ENCODE results near the gene PIK3R4. TPM values are rescaled to one million over a fixed set of nuclear protein-coding genes. Genes with fewer than 3 reads are reported as not detected.
A peak's percentile ranks its signal among the peaks of the same experiment; 100 is the strongest.

PIK3R4 gene
- polyA plus RNA-seq, 4 donors = 19.1 to 32.4 (median 28.3) TPM

GRCh38 chr3:130738241-130738640 lies 8.4 kb downstream of the PIK3R4 start:
- H3K36me3 ChIP-seq (ENCODE audit: control insufficient read depth in 3 of 3, insufficient read depth in 2 of 3, low read depth in 1 of 3, low read length in 3 of 3) = peaks cover 0 to 6% (median 6%) of the 10 kb centered on the region in 3 donors
- peaks cover 2 to 10% (median 3%) of the 10 kb centered on the region in 3 donors for H3K4me1 ChIP-seq (ENCODE audit: control insufficient read depth in 3 of 3, insufficient read depth in 2 of 3, low read depth in 1 of 3, low read length in 2 of 3)
- H3K9me3 ChIP-seq (ENCODE audit: control insufficient read depth in 2 of 2, insufficient read depth in 1 of 2, low read depth in 1 of 2, low read length in 1 of 2) = no peaks in the 10 kb centered on the region
- DNase-seq = no peak
- H3K27ac ChIP-seq (ENCODE audit: low read depth in 1 of 3, low read length in 2 of 3) = no peak overlapping the region
- no peaks in the 10 kb centered on the region for H3K27me3 ChIP-seq (ENCODE audit: control insufficient read depth in 3 of 3, insufficient read depth in 3 of 3, low read length in 3 of 3)
- H3K4me3 ChIP-seq (ENCODE audit: low read depth in 1 of 3, low read length in 3 of 3) = no peak overlapping the region
- WGBS, 3 donors = 89 to 96% (median 90%) methylated on average over 4 of the region's 4 CpGs
- no peak for FAIRE-seq

GRCh38 chr3:130737622-130738021 lies 9.0 kb downstream of the PIK3R4 start:
- FAIRE-seq = no peak
- Histone ChIP-seq H3K27ac (ENCODE audit: low read depth in 1 of 3, low read length in 2 of 3) (no peak overlapping the region), H3K36me3 (ENCODE audit: control insufficient read depth in 3 of 3, insufficient read depth in 2 of 3, low read depth in 1 of 3, low read length in 3 of 3) (peaks cover 0 to 6% (median 6%) of the 10 kb centered on the region in 3 donors), H3K27me3 (ENCODE audit: control insufficient read depth in 3 of 3, insufficient read depth in 3 of 3, low read length in 3 of 3) (no peaks in the 10 kb centered on the region), H3K9me3 (ENCODE audit: control insufficient read depth in 2 of 2, insufficient read depth in 1 of 2, low read depth in 1 of 2, low read length in 1 of 2) (no peaks in the 10 kb centered on the region), H3K4me3 (ENCODE audit: low read depth in 1 of 3, low read length in 3 of 3) (no peak overlapping the region), H3K4me1 (ENCODE audit: control insufficient read depth in 3 of 3, insufficient read depth in 2 of 3, low read depth in 1 of 3, low read length in 2 of 3) (peaks cover 2 to 10% (median 3%) of the 10 kb centered on the region in 3 donors)
- WGBS, 3 donors = 83 to 87% (median 87%) methylated on average over 2 of the region's 2 CpGs
- no peak for DNase-seq

- no peaks in the 10 kb centered on the region for H3K27me3 ChIP-seq (ENCODE audit: control insufficient read depth in 3 of 3, insufficient read depth in 3 of 3, low read length in 3 of 3)
- FAIRE-seq = no peak
- H3K4me1 ChIP-seq (ENCODE audit: control insufficient read depth in 3 of 3, insufficient read depth in 2 of 3, low read depth in 1 of 3, low read length in 2 of 3) = peaks cover 2 to 10% (median 3%) of the 10 kb centered on the region in 3 donors
- H3K4me3 ChIP-seq (ENCODE audit: low read depth in 1 of 3, low read length in 3 of 3) = no peak overlapping the region
- H3K27ac ChIP-seq (ENCODE audit: low read depth in 1 of 3, low read length in 2 of 3) = peak overlapping the region; percentile 32 to 52 (median 44)
- WGBS, 3 donors = 13 to 58% (median 35%) methylated on average over 8 of the region's 8 CpGs
- H3K9me3 ChIP-seq (ENCODE audit: control insufficient read depth in 2 of 2, insufficient read depth in 1 of 2, low read depth in 1 of 2, low read length in 1 of 2) = no peaks in the 10 kb centered on the region
- H3K36me3 ChIP-seq (ENCODE audit: control insufficient read depth in 3 of 3, insufficient read depth in 2 of 3, low read depth in 1 of 3, low read length in 3 of 3) = peaks cover 0 to 3% (median 3%) of the 10 kb centered on the region in 3 donors
- DNase-seq = peak; percentile 48 to 70
These were observed 13.3 kb downstream of the PIK3R4 start for GRCh38 chr3:130733236-130733875.

- 24 to 76% (median 47%) methylated on average over 2 of the region's 2 CpGs for WGBS, 3 donors
- Histone ChIP-seq H3K9me3 (ENCODE audit: control insufficient read depth in 2 of 2, insufficient read depth in 1 of 2, low read depth in 1 of 2, low read length in 1 of 2) (no peaks in the 10 kb centered on the region), H3K36me3 (ENCODE audit: control insufficient read depth in 3 of 3, insufficient read depth in 2 of 3, low read depth in 1 of 3, low read length in 3 of 3) (peaks cover 0 to 3% (median 3%) of the 10 kb centered on the region in 3 donors), H3K4me1 (ENCODE audit: control insufficient read depth in 3 of 3, insufficient read depth in 2 of 3, low read depth in 1 of 3, low read length in 2 of 3) (peaks cover 2 to 10% (median 3%) of the 10 kb centered on the region in 3 donors), H3K27ac (ENCODE audit: low read depth in 1 of 3, low read length in 2 of 3) (peak overlapping the region in 1 of 3 donors; percentile 32), H3K27me3 (ENCODE audit: control insufficient read depth in 3 of 3, insufficient read depth in 3 of 3, low read length in 3 of 3) (no peaks in the 10 kb centered on the region), H3K4me3 (ENCODE audit: low read depth in 1 of 3, low read length in 3 of 3) (no peak overlapping the region)
- DNase-seq = peak; percentile 44 to 66
- FAIRE-seq = no peak
These were observed 14.1 kb downstream of the PIK3R4 start for GRCh38 chr3:130732501-130732900.

GRCh38 chr3:130731817-130732216 lies 14.8 kb downstream of the PIK3R4 start:
- no peaks in the 10 kb centered on the region for H3K27me3 ChIP-seq (ENCODE audit: control insufficient read depth in 3 of 3, insufficient read depth in 3 of 3, low read length in 3 of 3)
- H3K4me1 ChIP-seq (ENCODE audit: control insufficient read depth in 3 of 3, insufficient read depth in 2 of 3, low read depth in 1 of 3, low read length in 2 of 3) = peaks cover 2 to 10% (median 3%) of the 10 kb centered on the region in 3 donors
- no peak overlapping the region for H3K27ac ChIP-seq (ENCODE audit: low read depth in 1 of 3, low read length in 2 of 3)
- 95 to 96% (median 95%) methylated on average over 6 of the region's 6 CpGs for WGBS, 3 donors
- H3K36me3 ChIP-seq (ENCODE audit: control insufficient read depth in 3 of 3, insufficient read depth in 2 of 3, low read depth in 1 of 3, low read length in 3 of 3) = peaks cover 0 to 3% (median 3%) of the 10 kb centered on the region in 3 donors
- FAIRE-seq (no peak), DNase-seq (no peak)
- H3K9me3 ChIP-seq (ENCODE audit: control insufficient read depth in 2 of 2, insufficient read depth in 1 of 2, low read depth in 1 of 2, low read length in 1 of 2) = no peaks in the 10 kb centered on the region
- H3K4me3 ChIP-seq (ENCODE audit: low read depth in 1 of 3, low read length in 3 of 3) = no peak overlapping the region

GRCh38 chr3:130729154-130729553 lies 17.5 kb downstream of the PIK3R4 start:
- FAIRE-seq (no peak), DNase-seq (peak in 1 of 2 donors; percentile 15)
- 38 to 41% (median 38%) methylated on average over 2 of the region's 2 CpGs for WGBS, 3 donors
- Histone ChIP-seq H3K9me3 (ENCODE audit: control insufficient read depth in 2 of 2, insufficient read depth in 1 of 2, low read depth in 1 of 2, low read length in 1 of 2) (no peaks in the 10 kb centered on the region), H3K27me3 (ENCODE audit: control insufficient read depth in 3 of 3, insufficient read depth in 3 of 3, low read length in 3 of 3) (no peaks in the 10 kb centered on the region), H3K27ac (ENCODE audit: low read depth in 1 of 3, low read length in 2 of 3) (peak overlapping the region in 1 of 3 donors; percentile 5), H3K4me1 (ENCODE audit: control insufficient read depth in 3 of 3, insufficient read depth in 2 of 3, low read depth in 1 of 3, low read length in 2 of 3) (peaks cover 2 to 7% (median 3%) of the 10 kb centered on the region in 3 donors), H3K4me3 (ENCODE audit: low read depth in 1 of 3, low read length in 3 of 3) (no peak overlapping the region), H3K36me3 (ENCODE audit: control insufficient read depth in 3 of 3, insufficient read depth in 2 of 3, low read depth in 1 of 3, low read length in 3 of 3) (peaks cover 0 to 3% (median 0%) of the 10 kb centered on the region in 3 donors)

GRCh38 chr3:130728037-130728436 lies 18.6 kb downstream of the PIK3R4 start:
- FAIRE-seq (no peak), DNase-seq (no peak)
- no peaks in the 10 kb centered on the region for H3K9me3 ChIP-seq (ENCODE audit: control insufficient read depth in 2 of 2, insufficient read depth in 1 of 2, low read depth in 1 of 2, low read length in 1 of 2)
- 65 to 74% (median 74%) methylated on average over 2 of the region's 2 CpGs for WGBS, 3 donors
- H3K27me3 ChIP-seq (ENCODE audit: control insufficient read depth in 3 of 3, insufficient read depth in 3 of 3, low read length in 3 of 3) = no peaks in the 10 kb centered on the region
- H3K36me3 ChIP-seq (ENCODE audit: control insufficient read depth in 3 of 3, insufficient read depth in 2 of 3, low read depth in 1 of 3, low read length in 3 of 3) = peaks cover 0 to 4% (median 3%) of the 10 kb centered on the region in 3 donors
- peaks cover 0 to 2% (median 0%) of the 10 kb centered on the region in 3 donors for H3K4me1 ChIP-seq (ENCODE audit: control insufficient read depth in 3 of 3, insufficient read depth in 2 of 3, low read depth in 1 of 3, low read length in 2 of 3)
- no peak overlapping the region for H3K4me3 ChIP-seq (ENCODE audit: low read depth in 1 of 3, low read length in 3 of 3)
- H3K27ac ChIP-seq (ENCODE audit: low read depth in 1 of 3, low read length in 2 of 3) = no peak overlapping the region

- DNase-seq = no peak
- WGBS, 3 donors = 91 to 98% (median 92%) methylated on average over 2 of the region's 2 CpGs
- Histone ChIP-seq H3K27ac (ENCODE audit: low read depth in 1 of 3, low read length in 2 of 3) (no peak overlapping the region), H3K36me3 (ENCODE audit: control insufficient read depth in 3 of 3, insufficient read depth in 2 of 3, low read depth in 1 of 3, low read length in 3 of 3) (peaks cover 0 to 4% (median 4%) of the 10 kb centered on the region in 3 donors), H3K9me3 (ENCODE audit: control insufficient read depth in 2 of 2, insufficient read depth in 1 of 2, low read depth in 1 of 2, low read length in 1 of 2) (no peaks in the 10 kb centered on the region), H3K4me3 (ENCODE audit: low read depth in 1 of 3, low read length in 3 of 3) (no peak overlapping the region), H3K27me3 (ENCODE audit: control insufficient read depth in 3 of 3, insufficient read depth in 3 of 3, low read length in 3 of 3) (no peaks in the 10 kb centered on the region), H3K4me1 (ENCODE audit: control insufficient read depth in 3 of 3, insufficient read depth in 2 of 3, low read depth in 1 of 3, low read length in 2 of 3) (no peaks in the 10 kb centered on the region)
- no peak for FAIRE-seq
These were observed 20.9 kb downstream of the PIK3R4 start for GRCh38 chr3:130725746-130726145.

All from small intestine (tissue), 7 donors.